HFFc6 (cell line): ENCODE data around the gene ATXN1. TPM values are rescaled to one million over a fixed set of nuclear protein-coding genes. Genes with fewer than 3 reads are reported as not detected.

Experiments used
- DNase-seq: peaks from one replicate; pipeline ENCODE4 v3.0.0-alpha.2; 2018
- H3K27ac Mint-ChIP-seq: 2 replicates; pipeline ENCODE4 v1.8.0; 2020; ENCODE audit warnings: mild to moderate bottlenecking, mixed read lengths
- H3K27me3 Mint-ChIP-seq: 2 replicates; pipeline ENCODE4 v1.8.0; 2021; ENCODE audit warnings: mild to moderate bottlenecking, moderate library complexity, mixed read lengths; ENCODE audit not compliant: insufficient read depth
- H3K36me3 Mint-ChIP-seq: 2 replicates; pipeline ENCODE4 v1.8.0; 2021; ENCODE audit warnings: low read depth, mixed read lengths
- H3K4me1 Mint-ChIP-seq: 2 replicates; pipeline ENCODE4 v1.8.0; 2020; ENCODE audit warnings: low read depth, mixed read lengths
- H3K4me3 Mint-ChIP-seq: 2 replicates; pipeline ENCODE4 v1.8.0; 2020; ENCODE audit warnings: mild to moderate bottlenecking, moderate library complexity, mixed read lengths
- H3K9me3 Mint-ChIP-seq: 2 replicates; pipeline ENCODE4 v1.8.0; 2020; ENCODE audit warnings: mild to moderate bottlenecking, mixed read lengths
- total RNA-seq, 6 experiments: library from RNA; stranded (reverse); fragmentation: NEBNext Ultra II Directional; extraction: Animal tissue kit (Norgen Biotek cat#: 25700); gene quantifications; 2 replicates in 1 of 6; 3 replicates in 5 of 6; pipeline ENCODE4 v1.2.3, GENCODE V29; 2021
- TF ChIP-seq, protein P1 (sequence below): fragments of 200-600 bp; sonication (generic); IDR thresholded peaks from 2 replicates; pipeline ENCODE4 v1.5.0; 2021; ENCODE audit warnings: antibody characterized with exemption, mild to moderate bottlenecking

The ATXN1 gene
- total RNA-seq, 6 experiments from 2014 or later: 28.2 to 41.5 (median 30.5) TPM

DNA sequence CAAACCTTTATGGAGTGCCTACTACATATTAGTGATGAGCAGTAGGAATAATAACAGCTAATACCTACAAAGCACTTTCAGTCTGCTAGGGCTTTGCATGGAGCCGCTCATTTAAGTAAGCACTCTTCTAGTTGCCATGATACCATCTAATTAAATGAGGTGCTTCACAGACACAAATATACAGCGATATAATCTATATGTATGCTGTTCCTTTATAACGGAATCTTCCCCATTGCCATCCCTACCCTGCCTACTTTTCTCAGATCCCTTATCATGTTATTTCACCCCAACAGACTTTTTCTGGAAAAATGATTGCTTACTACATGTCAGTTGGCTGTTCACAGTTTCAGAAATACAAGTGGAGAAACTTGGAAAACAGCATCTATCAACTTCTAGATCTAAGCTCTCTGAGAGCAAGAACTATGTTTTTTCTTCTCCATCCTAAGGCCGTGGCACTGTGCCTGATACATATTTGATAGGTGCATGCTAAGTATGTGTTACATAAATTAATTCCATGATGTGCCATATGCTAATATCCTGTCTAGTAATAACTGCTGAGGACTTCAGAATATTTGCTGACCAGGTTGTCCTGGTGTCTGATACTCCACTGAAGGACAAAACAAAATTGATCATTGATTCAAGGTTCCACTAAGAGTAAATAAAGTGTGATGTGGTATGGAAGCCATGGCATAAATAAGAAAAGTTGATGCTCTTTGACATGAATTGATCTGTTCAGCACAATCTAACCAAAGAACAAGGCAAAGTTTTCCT is 398.3 kb downstream of the ATXN1 start:
- Mint-ChIP-seq H3K36me3 (peaks cover 5% of the 10 kb centered on the region; the same call in 1 of the 2 replicates), H3K9me3 (no peaks in the 10 kb centered on the region), H3K27ac (no peak overlapping the region), H3K27me3 (peaks cover 3% of the 10 kb centered on the region), H3K4me1 (peaks cover 10% of the 10 kb centered on the region), H3K4me3 (no peak overlapping the region)
- TF ChIP-seq, protein P1, sequence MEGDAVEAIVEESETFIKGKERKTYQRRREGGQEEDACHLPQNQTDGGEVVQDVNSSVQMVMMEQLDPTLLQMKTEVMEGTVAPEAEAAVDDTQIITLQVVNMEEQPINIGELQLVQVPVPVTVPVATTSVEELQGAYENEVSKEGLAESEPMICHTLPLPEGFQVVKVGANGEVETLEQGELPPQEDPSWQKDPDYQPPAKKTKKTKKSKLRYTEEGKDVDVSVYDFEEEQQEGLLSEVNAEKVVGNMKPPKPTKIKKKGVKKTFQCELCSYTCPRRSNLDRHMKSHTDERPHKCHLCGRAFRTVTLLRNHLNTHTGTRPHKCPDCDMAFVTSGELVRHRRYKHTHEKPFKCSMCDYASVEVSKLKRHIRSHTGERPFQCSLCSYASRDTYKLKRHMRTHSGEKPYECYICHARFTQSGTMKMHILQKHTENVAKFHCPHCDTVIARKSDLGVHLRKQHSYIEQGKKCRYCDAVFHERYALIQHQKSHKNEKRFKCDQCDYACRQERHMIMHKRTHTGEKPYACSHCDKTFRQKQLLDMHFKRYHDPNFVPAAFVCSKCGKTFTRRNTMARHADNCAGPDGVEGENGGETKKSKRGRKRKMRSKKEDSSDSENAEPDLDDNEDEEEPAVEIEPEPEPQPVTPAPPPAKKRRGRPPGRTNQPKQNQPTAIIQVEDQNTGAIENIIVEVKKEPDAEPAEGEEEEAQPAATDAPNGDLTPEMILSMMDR: no peak
- DNase-seq: no peak

DNA sequence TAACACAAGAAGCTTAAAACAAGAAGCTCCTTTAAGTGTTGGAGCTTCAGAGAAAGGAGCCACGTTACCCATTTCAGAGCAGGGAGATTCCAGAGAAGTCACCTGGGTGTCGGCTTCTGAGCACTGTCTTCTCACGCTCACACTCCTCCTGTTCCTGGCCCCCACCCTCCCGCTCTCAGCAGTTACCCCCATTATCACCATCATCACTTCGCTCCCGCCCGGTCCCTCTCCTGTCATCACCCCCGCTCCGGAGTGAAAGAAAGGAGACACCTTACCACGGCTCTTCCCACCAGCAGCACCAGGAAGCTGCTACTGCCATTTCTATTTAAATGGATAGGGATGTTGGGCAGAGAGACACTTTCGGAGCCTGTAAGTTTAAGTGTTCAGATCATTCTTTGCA is 399.0 kb downstream of the ATXN1 start:
- peaks cover 3% of the 10 kb centered on the region for H3K27me3 Mint-ChIP-seq
- no peak overlapping the region for H3K27ac Mint-ChIP-seq
- no peaks in the 10 kb centered on the region for H3K9me3 Mint-ChIP-seq
- H3K4me1 Mint-ChIP-seq: peaks cover 10% of the 10 kb centered on the region
- H3K36me3 Mint-ChIP-seq: peaks cover 5% of the 10 kb centered on the region; the same call in 1 of the 2 replicates
- no peak overlapping the region for H3K4me3 Mint-ChIP-seq
- DNase-seq: no peak
- TF ChIP-seq, protein P1: no peak

- DNase-seq: no peak
- H3K36me3 Mint-ChIP-seq: peaks cover 5% of the 10 kb centered on the region; the same call in 1 of the 2 replicates
- H3K27me3 Mint-ChIP-seq: peaks cover 3% of the 10 kb centered on the region
- H3K4me1 Mint-ChIP-seq: peaks cover 10% of the 10 kb centered on the region
- TF ChIP-seq, protein P1: no peak
- no peak overlapping the region for H3K4me3 Mint-ChIP-seq
- H3K9me3 Mint-ChIP-seq: no peaks in the 10 kb centered on the region
- H3K27ac Mint-ChIP-seq: no peak overlapping the region
These were observed 399.4 kb downstream of the ATXN1 start for GRCh38 chr6:16361861-16362260.

DNA sequence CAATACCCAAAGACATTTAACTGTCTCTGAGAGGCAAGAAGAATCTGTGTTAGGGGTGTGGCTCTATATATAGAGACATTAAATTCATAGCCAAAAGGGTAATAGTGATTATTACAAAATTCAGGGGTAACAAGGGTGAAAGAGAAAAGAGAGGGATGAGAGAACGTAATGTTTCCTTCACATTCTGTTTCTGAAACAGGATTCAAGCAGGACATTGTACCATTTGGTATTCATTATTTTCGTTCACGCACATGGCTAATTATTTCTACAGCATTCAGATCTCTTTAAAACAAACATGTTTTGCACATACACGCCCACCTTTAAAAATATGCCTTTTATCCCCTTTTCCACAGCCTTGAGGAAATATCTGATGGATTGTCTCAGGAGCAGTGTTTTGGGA is 400.1 kb downstream of the ATXN1 start:
- Mint-ChIP-seq H3K9me3 (no peaks in the 10 kb centered on the region), H3K36me3 (peaks cover 5% of the 10 kb centered on the region; the same call in 1 of the 2 replicates), H3K27ac (no peak overlapping the region), H3K27me3 (peaks cover 3% of the 10 kb centered on the region; the same call in 1 of the 2 replicates), H3K4me1 (peaks cover 17% of the 10 kb centered on the region), H3K4me3 (no peak overlapping the region)
- DNase-seq: no peak
- TF ChIP-seq, protein P1: no peak

- DNase-seq: no peak
- Mint-ChIP-seq H3K27ac (no peak overlapping the region), H3K9me3 (no peaks in the 10 kb centered on the region), H3K4me1 (peaks cover 24% of the 10 kb centered on the region), H3K36me3 (peaks cover 11% of the 10 kb centered on the region), H3K4me3 (no peak overlapping the region), H3K27me3 (peaks cover 3% of the 10 kb centered on the region; the same call in 1 of the 2 replicates)
- TF ChIP-seq, protein P1: no peak
These were observed 400.9 kb downstream of the ATXN1 start for GRCh38 chr6:16360365-16360764.
